A673 (cell line): Measurements from ENCODE around the gene TLR9.

ENCODE experiments used
- CTCF ChIP-seq: fragments of 300-800, 200-600 bp; sonication (generic); conservative IDR thresholded peaks from 2 replicates; pipeline ENCODE4 v1.5.1; 2017; ENCODE audit warnings: low read depth, mild to moderate bottlenecking, antibody characterized with exemption, low read length, moderate library complexity, mixed read lengths
- EZH2 ChIP-seq: fragments of 200-600 bp; sonication (generic); IDR thresholded peaks from 2 replicates; pipeline ENCODE4 v1.6.1; 2017; ENCODE audit warnings: borderline replicate concordance, low read depth, mild to moderate bottlenecking, mixed read lengths, antibody characterized with exemption, low read length; ENCODE audit not compliant: poor library complexity, severe bottlenecking

GRCh38 chr3:52221563-52222318 lies 3.7 kb downstream of the TLR9 start:
- TF ChIP-seq EZH2 (no peak), CTCF (no peak)
